Stimulated activated CD4-positive, alpha-beta T cell treated with anti-CD3 and anti-CD28 coated beads, Interleukin-12 subunit alpha, Interleukin-12 subunit beta, amount 100 ng/mL, for 24 hours (primary cell): ENCODE measurements around the gene TRIM65.
"Not testable (repeated sequence)": the region's sequence is repeated elsewhere in the genome, so short reads cannot be mapped to it uniquely, and the experiment has no call there.

ENCODE experiments used
- DNase-seq, 2 experiments: peaks; one replicate each; pipeline ENCODE4 v3.0.0-alpha.2; 2020; ENCODE audit warnings: low read depth in 2 of 2

Gene TRIM65

DNA sequence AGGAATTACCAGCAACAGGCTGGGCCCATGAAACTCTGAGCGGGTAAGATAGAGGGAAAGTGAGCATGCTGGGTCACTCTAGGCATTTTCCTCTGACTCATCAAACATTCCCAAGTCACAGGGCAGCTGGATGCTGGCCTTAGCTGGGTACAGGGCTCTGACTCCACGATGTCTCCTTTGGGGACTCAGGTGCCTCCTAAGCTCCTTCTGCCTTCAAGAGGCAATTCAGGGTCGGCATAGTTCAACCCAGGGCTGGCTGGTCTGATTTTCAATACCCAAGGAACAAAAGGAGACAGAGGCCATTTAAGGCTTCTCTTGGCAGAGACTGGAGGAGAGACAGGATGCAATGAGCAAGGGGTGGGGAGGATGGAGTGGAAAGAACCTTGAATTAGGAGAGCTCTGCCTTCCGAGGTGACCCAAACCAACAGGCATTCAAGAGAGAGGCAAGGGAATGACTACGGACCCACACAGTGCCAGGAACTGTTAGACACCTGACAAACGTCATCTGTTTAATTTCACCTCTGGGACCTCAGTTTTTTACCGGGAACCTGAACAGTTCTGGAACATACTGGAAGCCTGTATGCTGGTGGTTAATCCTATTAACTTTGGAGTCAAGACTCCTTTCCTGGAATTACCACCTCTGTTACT lies 42.5 kb downstream of the TRIM65 start:
- no peak for DNase-seq

DNA sequence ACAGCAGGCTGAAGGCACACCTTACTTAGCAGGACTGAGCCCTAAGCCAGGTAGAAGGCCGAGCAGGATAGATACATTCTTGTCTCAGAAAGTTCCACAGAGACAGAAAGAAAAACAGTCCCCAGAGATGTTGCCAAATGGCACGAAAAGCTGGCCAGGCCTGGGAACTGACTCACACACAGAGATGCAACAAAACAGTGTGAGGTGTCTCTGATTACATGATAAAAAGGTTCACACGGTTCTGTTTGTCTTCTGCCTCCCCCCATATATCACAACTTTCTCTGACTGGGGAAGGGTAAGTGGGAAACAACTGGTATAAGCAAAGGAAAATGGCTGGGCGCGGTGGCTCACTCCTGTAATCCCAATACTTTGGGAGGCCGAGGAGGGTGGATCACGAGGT lies 43.3 kb downstream of the TRIM65 start:
- DNase-seq: no peak

GRCh38 chr17:75851693-75851991 lies 45.1 kb downstream of the TRIM65 start:
- DNase-seq: not testable (repeated sequence)

- DNase-seq: no peak
Measured at GRCh38 chr17:75850928-75851692, 45.6 kb downstream of the TRIM65 start.

- no peak for DNase-seq
Measured at GRCh38 chr17:75849724-75850123, 47.0 kb downstream of the TRIM65 start.

GRCh38 chr17:75849279-75849646 lies 47.5 kb downstream of the TRIM65 start:
- no peak for DNase-seq

- peak; percentile 61 to 88 for DNase-seq
Measured at GRCh38 chr17:75848523-75849278, 48.0 kb downstream of the TRIM65 start.

- no peak for DNase-seq
Measured at GRCh38 chr17:75847614-75848522, 48.9 kb downstream of the TRIM65 start.

DNA sequence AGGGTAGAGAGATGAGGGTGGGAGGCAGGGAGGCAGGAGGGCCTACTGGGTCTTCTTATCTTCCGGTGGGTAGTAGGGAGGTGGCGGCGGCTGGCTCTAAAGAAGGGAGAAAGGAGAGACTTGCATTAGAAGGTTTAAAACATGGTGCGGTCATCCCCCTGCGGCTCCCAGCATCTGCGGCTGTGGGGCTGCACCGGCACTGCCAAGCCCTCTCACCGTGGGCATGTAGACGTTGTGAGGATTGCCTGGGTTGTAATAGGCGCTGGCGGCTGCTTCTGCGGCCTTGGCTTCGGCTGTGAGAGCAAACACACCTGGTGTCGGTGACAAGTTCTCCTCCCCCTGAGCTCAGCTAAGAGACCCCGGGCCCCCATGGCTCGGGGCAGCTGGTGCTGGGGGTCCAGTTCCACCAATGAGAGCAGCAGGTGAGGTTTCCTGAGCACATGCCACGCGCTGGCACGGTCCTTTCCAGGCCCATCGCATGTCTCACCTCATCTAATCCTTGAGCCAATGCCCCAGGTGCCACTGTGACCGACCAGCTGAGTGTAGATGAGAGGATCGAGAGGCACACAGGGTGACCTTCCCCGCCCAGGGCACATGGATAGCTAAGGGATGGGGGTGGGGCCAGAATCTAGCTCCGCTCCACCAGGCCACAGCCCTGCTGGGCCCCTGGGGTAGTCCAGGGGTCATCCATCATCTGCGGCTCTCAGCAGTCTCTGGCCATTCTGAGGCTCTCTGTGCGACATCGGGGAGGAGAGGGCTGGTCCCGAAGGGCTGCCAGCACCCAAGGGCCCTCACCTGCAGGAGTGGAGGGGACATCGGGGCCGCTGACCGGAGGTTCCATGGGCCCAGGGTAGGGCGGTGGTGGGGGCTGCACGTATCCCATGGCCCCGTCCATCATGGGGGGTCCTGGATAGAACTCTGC lies 49.8 kb downstream of the TRIM65 start:
- no peak for DNase-seq

- DNase-seq: no peak
Measured at GRCh38 chr17:75845933-75846691, 50.6 kb downstream of the TRIM65 start.

- DNase-seq: peak in 1 of 2 experiments; percentile 69
Measured at GRCh38 chr17:75845058-75845711, 51.6 kb downstream of the TRIM65 start.

DNA sequence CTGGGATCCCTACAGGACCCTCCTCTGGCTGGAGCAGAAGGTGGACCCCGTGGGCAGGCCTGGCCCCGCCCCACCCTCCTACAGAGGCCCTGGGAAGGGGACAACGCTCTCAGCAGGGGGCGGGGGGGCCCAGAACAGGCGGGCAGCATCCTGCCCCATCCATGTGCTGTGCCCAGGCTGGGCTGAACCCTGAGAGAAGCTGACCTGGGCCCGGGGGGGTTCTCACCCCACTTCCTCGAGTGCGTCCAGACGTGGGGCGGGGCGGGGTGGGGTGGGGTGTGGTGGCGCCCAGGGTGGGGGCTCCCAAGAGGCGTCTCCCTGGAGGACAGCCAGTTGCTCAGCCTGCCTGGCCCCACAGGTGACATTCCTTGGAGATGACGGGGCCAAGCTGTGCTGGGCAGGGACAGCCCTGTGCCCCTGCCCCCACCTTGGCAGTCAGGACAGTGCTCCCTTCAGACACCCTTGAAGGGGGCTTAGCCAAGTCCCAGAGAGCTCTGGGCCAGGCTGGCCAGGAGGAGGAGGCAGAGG lies 52.2 kb downstream of the TRIM65 start:
- DNase-seq: no peak

DNA sequence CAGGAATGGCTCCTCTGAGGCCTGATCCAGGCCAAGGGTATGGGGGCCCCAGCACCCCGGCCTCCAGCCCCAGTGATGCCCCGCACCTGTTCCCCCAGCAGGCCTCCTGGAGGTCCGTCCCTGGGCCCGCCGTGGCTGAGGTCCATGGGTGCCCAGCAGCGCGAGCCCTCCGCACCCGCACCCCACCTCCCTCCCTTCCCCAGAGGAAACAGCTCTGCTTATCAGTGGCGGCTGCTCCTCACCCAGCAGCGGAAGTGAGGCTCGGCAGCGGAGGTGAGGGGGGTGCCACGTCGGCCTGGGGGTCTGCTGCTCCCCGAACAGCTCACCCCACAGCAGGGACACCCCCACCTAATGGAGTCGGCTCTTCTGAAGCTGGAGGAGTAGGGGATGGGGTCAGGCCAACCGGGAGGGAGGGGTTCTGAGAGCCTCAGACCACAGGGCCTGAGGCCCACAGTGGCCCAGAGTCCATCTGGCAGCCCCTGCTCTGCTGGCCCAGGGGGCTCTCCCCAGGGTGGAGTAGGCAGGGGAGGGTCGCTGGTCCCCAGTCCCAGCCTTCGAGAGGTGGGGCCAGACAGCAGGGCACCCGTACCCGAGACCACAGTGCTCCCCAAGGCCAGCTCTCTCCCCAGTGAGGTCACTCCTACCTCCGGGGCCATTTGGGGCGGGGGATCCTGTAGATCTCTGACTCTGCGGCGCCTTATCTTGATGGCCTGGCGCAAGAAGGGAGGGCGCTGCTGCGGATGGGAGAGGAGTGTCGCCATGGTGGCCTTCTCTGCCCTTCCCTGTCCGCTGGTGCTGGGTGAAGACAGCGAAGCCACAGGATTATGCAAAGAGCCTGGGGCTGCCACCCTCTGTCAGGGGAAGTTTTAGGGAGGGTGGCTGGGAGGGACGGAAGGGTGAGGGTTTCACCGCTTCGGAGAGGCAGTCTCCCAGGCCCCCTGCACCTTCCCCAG lies 52.9 kb downstream of the TRIM65 start, which contains the start of gene UNC13D:
Gene UNC13D (minus strand): TSS at position 828 of the 953 bp plus-strand sequence. CDS start 67 bp downstream, at position 761.
- peak; percentile 39 to 49 for DNase-seq

DNA sequence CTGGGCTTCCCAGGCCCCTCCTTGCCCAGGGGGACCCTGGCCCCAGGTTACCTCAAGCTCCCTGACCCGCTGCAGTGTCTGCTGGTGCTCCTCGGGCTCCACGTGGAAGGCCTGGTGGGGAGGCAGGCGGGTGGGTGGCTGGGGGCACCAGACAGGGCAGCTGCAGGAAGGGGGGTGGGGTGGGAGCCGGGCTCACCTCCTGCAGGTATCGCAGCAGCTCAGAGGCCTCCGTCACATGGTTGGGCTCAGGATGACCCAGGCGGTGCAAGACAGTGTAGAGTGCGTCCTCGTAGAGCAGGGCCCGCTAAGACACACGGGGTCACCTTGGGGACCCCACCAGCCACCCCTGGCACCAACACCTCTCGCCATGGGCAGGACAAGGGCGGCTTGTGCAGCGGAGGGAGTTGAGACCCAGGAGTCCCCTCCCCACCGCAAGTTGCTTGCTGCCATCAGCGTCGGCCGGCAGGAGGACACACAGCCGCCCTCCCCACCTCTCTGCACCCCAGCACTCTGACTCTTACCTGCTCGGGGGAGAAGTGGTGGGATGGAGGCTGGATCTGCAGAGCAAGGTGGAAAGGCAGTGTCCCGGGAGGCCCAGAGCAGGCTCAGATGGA lies 53.7 kb downstream of the TRIM65 start:
- peak in 1 of 2 experiments; percentile 26 for DNase-seq

DNA sequence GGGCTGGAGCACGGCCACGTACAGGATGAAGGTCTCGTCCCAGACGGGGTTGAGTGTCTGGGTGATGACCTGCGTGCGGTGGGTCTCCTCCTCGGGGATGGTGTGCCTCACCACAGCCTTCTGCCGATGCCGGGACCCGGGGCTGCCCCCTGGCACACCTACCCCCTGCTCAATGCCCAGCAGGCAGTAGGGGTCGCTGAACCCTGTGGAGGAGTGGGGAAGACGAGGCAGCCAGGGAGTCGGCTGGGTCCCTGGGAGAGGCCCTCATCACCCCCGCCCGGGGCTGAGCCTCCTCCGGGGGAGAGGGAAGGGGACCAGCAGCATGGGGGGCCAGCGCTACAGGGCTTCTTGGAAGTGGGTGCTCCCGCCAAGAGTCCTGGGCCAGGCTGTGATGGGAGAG lies 54.3 kb downstream of the TRIM65 start:
- DNase-seq: no peak

DNA sequence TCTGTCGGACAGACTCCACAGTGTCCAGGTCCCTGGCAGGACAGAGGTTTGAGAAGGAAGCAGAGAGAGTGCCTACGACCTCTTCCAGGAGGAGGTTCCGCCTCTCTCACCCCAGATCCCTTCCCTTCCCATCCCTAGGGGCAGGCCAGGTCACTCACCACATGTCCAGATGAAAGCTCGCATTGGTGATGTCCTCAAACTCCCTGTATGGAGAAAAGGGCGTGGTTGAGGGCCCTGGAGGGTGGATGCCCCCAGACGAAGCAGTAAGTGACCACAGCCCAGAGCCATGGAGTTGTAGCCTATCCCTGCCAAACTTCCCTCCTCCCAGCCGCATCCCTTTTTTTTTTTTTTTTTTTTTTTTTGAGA lies 56.0 kb downstream of the TRIM65 start:
- no peak for DNase-seq
